ENCODE measurements around the gene ABTB2.

ABTB2 gene

GRCh38 chr11:34278175-34278574 lies 79.6 kb downstream of the ABTB2 start:
- no peaks in the 10 kb centered on the region for H3K9me3 ChIP-seq (ENCODE audit: control insufficient read depth, low read length)
- no peak overlapping the region for H3K9ac ChIP-seq (ENCODE audit: low read length)
- H3K36me3 ChIP-seq (ENCODE audit: control insufficient read depth, insufficient read depth, low read length, severe bottlenecking): no peaks in the 10 kb centered on the region
- DNase-seq (ENCODE audit: low read depth): no peak
- H3K4me3 ChIP-seq (ENCODE audit: low read length): no peak overlapping the region
- H3K4me1 ChIP-seq (ENCODE audit: control insufficient read depth, insufficient read depth, low read length): peaks cover 15% of the 10 kb centered on the region
- H3K27me3 ChIP-seq (replicated peaks; ENCODE audit: control insufficient read depth, insufficient read depth, low read length): no peaks in the 10 kb centered on the region

- H3K4me3 ChIP-seq (ENCODE audit: low read length): no peak overlapping the region
- no peak for DNase-seq (ENCODE audit: low read depth)
- H3K9me3 ChIP-seq (ENCODE audit: control insufficient read depth, low read length): no peaks in the 10 kb centered on the region
- H3K27me3 ChIP-seq (replicated peaks; ENCODE audit: control insufficient read depth, insufficient read depth, low read length): no peaks in the 10 kb centered on the region
- no peak overlapping the region for H3K9ac ChIP-seq (ENCODE audit: low read length)
- H3K4me1 ChIP-seq (ENCODE audit: control insufficient read depth, insufficient read depth, low read length): peaks cover 15% of the 10 kb centered on the region
- no peaks in the 10 kb centered on the region for H3K36me3 ChIP-seq (ENCODE audit: control insufficient read depth, insufficient read depth, low read length, severe bottlenecking)
Measured at GRCh38 chr11:34277171-34277570, 80.6 kb downstream of the ABTB2 start.

- H3K9ac ChIP-seq (ENCODE audit: low read length): no peak overlapping the region
- peaks cover 15% of the 10 kb centered on the region for H3K4me1 ChIP-seq (ENCODE audit: control insufficient read depth, insufficient read depth, low read length)
- no peaks in the 10 kb centered on the region for H3K27me3 ChIP-seq (replicated peaks; ENCODE audit: control insufficient read depth, insufficient read depth, low read length)
- no peaks in the 10 kb centered on the region for H3K36me3 ChIP-seq (ENCODE audit: control insufficient read depth, insufficient read depth, low read length, severe bottlenecking)
- peak; percentile 24 for DNase-seq (ENCODE audit: low read depth)
- H3K9me3 ChIP-seq (ENCODE audit: control insufficient read depth, low read length): no peaks in the 10 kb centered on the region
- no peak overlapping the region for H3K4me3 ChIP-seq (ENCODE audit: low read length)
Measured at GRCh38 chr11:34276352-34276864, 81.4 kb downstream of the ABTB2 start.

- no peaks in the 10 kb centered on the region for H3K9me3 ChIP-seq (ENCODE audit: control insufficient read depth, low read length)
- no peaks in the 10 kb centered on the region for H3K27me3 ChIP-seq (replicated peaks; ENCODE audit: control insufficient read depth, insufficient read depth, low read length)
- no peak overlapping the region for H3K4me3 ChIP-seq (ENCODE audit: low read length)
- H3K4me1 ChIP-seq (ENCODE audit: control insufficient read depth, insufficient read depth, low read length): peaks cover 15% of the 10 kb centered on the region
- no peak for DNase-seq (ENCODE audit: low read depth)
- no peaks in the 10 kb centered on the region for H3K36me3 ChIP-seq (ENCODE audit: control insufficient read depth, insufficient read depth, low read length, severe bottlenecking)
- no peak overlapping the region for H3K9ac ChIP-seq (ENCODE audit: low read length)
Measured at GRCh38 chr11:34275486-34275885, 82.3 kb downstream of the ABTB2 start.

- H3K36me3 ChIP-seq (ENCODE audit: control insufficient read depth, insufficient read depth, low read length, severe bottlenecking): no peaks in the 10 kb centered on the region
- H3K9ac ChIP-seq (ENCODE audit: low read length): no peak overlapping the region
- peak; percentile 94 for DNase-seq (ENCODE audit: low read depth)
- no peaks in the 10 kb centered on the region for H3K27me3 ChIP-seq (replicated peaks; ENCODE audit: control insufficient read depth, insufficient read depth, low read length)
- no peaks in the 10 kb centered on the region for H3K9me3 ChIP-seq (ENCODE audit: control insufficient read depth, low read length)
- peaks cover 15% of the 10 kb centered on the region for H3K4me1 ChIP-seq (ENCODE audit: control insufficient read depth, insufficient read depth, low read length)
- H3K4me3 ChIP-seq (ENCODE audit: low read length): no peak overlapping the region
Measured at GRCh38 chr11:34274712-34275398, 83.0 kb downstream of the ABTB2 start.

- no peak for DNase-seq (ENCODE audit: low read depth)
- no peaks in the 10 kb centered on the region for H3K36me3 ChIP-seq (ENCODE audit: control insufficient read depth, insufficient read depth, low read length, severe bottlenecking)
- H3K27me3 ChIP-seq (replicated peaks; ENCODE audit: control insufficient read depth, insufficient read depth, low read length): no peaks in the 10 kb centered on the region
- H3K4me3 ChIP-seq (ENCODE audit: low read length): no peak overlapping the region
- H3K9ac ChIP-seq (ENCODE audit: low read length): no peak overlapping the region
- no peaks in the 10 kb centered on the region for H3K9me3 ChIP-seq (ENCODE audit: control insufficient read depth, low read length)
- peaks cover 15% of the 10 kb centered on the region for H3K4me1 ChIP-seq (ENCODE audit: control insufficient read depth, insufficient read depth, low read length)
Measured at GRCh38 chr11:34273099-34273498, 84.7 kb downstream of the ABTB2 start.

GRCh38 chr11:34271727-34272126 lies 86.1 kb downstream of the ABTB2 start:
- no peaks in the 10 kb centered on the region for H3K9me3 ChIP-seq (ENCODE audit: control insufficient read depth, low read length)
- H3K9ac ChIP-seq (ENCODE audit: low read length): no peak overlapping the region
- H3K4me3 ChIP-seq (ENCODE audit: low read length): no peak overlapping the region
- peaks cover 18% of the 10 kb centered on the region for H3K4me1 ChIP-seq (ENCODE audit: control insufficient read depth, insufficient read depth, low read length)
- DNase-seq (ENCODE audit: low read depth): no peak
- no peaks in the 10 kb centered on the region for H3K27me3 ChIP-seq (replicated peaks; ENCODE audit: control insufficient read depth, insufficient read depth, low read length)
- no peaks in the 10 kb centered on the region for H3K36me3 ChIP-seq (ENCODE audit: control insufficient read depth, insufficient read depth, low read length, severe bottlenecking)

GRCh38 chr11:34270711-34271110 lies 87.1 kb downstream of the ABTB2 start:
- H3K9me3 ChIP-seq (ENCODE audit: control insufficient read depth, low read length): no peaks in the 10 kb centered on the region
- H3K27me3 ChIP-seq (replicated peaks; ENCODE audit: control insufficient read depth, insufficient read depth, low read length): no peaks in the 10 kb centered on the region
- H3K9ac ChIP-seq (ENCODE audit: low read length): no peak overlapping the region
- no peaks in the 10 kb centered on the region for H3K36me3 ChIP-seq (ENCODE audit: control insufficient read depth, insufficient read depth, low read length, severe bottlenecking)
- DNase-seq (ENCODE audit: low read depth): no peak
- H3K4me1 ChIP-seq (ENCODE audit: control insufficient read depth, insufficient read depth, low read length): peaks cover 26% of the 10 kb centered on the region
- H3K4me3 ChIP-seq (ENCODE audit: low read length): no peak overlapping the region

GRCh38 chr11:34269694-34270245 lies 88.0 kb downstream of the ABTB2 start:
- H3K4me3 ChIP-seq (ENCODE audit: low read length): no peak overlapping the region
- H3K27me3 ChIP-seq (replicated peaks; ENCODE audit: control insufficient read depth, insufficient read depth, low read length): no peaks in the 10 kb centered on the region
- H3K9ac ChIP-seq (ENCODE audit: low read length): no peak overlapping the region
- H3K36me3 ChIP-seq (ENCODE audit: control insufficient read depth, insufficient read depth, low read length, severe bottlenecking): no peaks in the 10 kb centered on the region
- DNase-seq (ENCODE audit: low read depth): no peak
- H3K4me1 ChIP-seq (ENCODE audit: control insufficient read depth, insufficient read depth, low read length): peaks cover 17% of the 10 kb centered on the region
- H3K9me3 ChIP-seq (ENCODE audit: control insufficient read depth, low read length): no peaks in the 10 kb centered on the region

- H3K27me3 ChIP-seq (replicated peaks; ENCODE audit: control insufficient read depth, insufficient read depth, low read length): no peaks in the 10 kb centered on the region
- H3K36me3 ChIP-seq (ENCODE audit: control insufficient read depth, insufficient read depth, low read length, severe bottlenecking): no peaks in the 10 kb centered on the region
- peaks cover 18% of the 10 kb centered on the region for H3K4me1 ChIP-seq (ENCODE audit: control insufficient read depth, insufficient read depth, low read length)
- H3K4me3 ChIP-seq (ENCODE audit: low read length): no peak overlapping the region
- no peak overlapping the region for H3K9ac ChIP-seq (ENCODE audit: low read length)
- no peaks in the 10 kb centered on the region for H3K9me3 ChIP-seq (ENCODE audit: control insufficient read depth, low read length)
- DNase-seq (ENCODE audit: low read depth): no peak
Measured at GRCh38 chr11:34268906-34269430, 88.8 kb downstream of the ABTB2 start.

GRCh38 chr11:34267417-34267816 lies 90.4 kb downstream of the ABTB2 start:
- no peak overlapping the region for H3K9ac ChIP-seq (ENCODE audit: low read length)
- H3K4me3 ChIP-seq (ENCODE audit: low read length): no peak overlapping the region
- H3K4me1 ChIP-seq (ENCODE audit: control insufficient read depth, insufficient read depth, low read length): peaks cover 27% of the 10 kb centered on the region
- H3K36me3 ChIP-seq (ENCODE audit: control insufficient read depth, insufficient read depth, low read length, severe bottlenecking): no peaks in the 10 kb centered on the region
- H3K27me3 ChIP-seq (replicated peaks; ENCODE audit: control insufficient read depth, insufficient read depth, low read length): no peaks in the 10 kb centered on the region
- H3K9me3 ChIP-seq (ENCODE audit: control insufficient read depth, low read length): no peaks in the 10 kb centered on the region
- peak; percentile 5 for DNase-seq (ENCODE audit: low read depth)

All from adipocyte (in vitro differentiated cells).